DOHH2 (cell line): ENCODE data around the gene GGACT.

Source experiments
- H3F3A ChIP-seq: fragments of 200-600 bp; sonication (generic), shearing (Covaris generic); 2 replicates; pipeline ENCODE4 v1.6.0; 2016; ENCODE audit warnings: antibody characterized with exemption, mild to moderate bottlenecking; ENCODE audit not compliant: control insufficient read depth, insufficient read depth
- H3K27ac ChIP-seq: fragments of 200-600 bp; sonication (generic); 2 replicates; pipeline ENCODE4 v1.5.1; 2014; ENCODE audit warnings: low read depth, mild to moderate bottlenecking, low read length, moderate library complexity
- H3K27me3 ChIP-seq: fragments of 200-600 bp; sonication (generic); 2 replicates; pipeline ENCODE4 v1.6.1; 2014; ENCODE audit warnings: mild to moderate bottlenecking, low read length, mixed read lengths; ENCODE audit not compliant: control insufficient read depth
- H3K36me3 ChIP-seq: fragments of 200-600 bp; sonication (generic); 2 replicates; pipeline ENCODE4 v1.6.1; 2014; ENCODE audit warnings: mild to moderate bottlenecking, low read length, moderate library complexity, mixed read lengths; ENCODE audit not compliant: control insufficient read depth
- H3K4me1 ChIP-seq: fragments of 200-600 bp; sonication (generic); 2 replicates; pipeline ENCODE4 v1.6.1; 2014; ENCODE audit warnings: mild to moderate bottlenecking, low read length, mixed read lengths; ENCODE audit not compliant: control insufficient read depth
- H3K4me2 ChIP-seq: fragments of 200-600 bp; sonication (generic); 2 replicates; pipeline ENCODE4 v1.6.0; 2014; ENCODE audit warnings: mild to moderate bottlenecking, low read length, moderate library complexity
- H3K4me3 ChIP-seq: fragments of 200-600 bp; sonication (generic); 2 replicates; pipeline ENCODE4 v1.5.1; 2014; ENCODE audit warnings: mild to moderate bottlenecking, low read length, mixed read lengths
- H3K79me2 ChIP-seq: fragments of 200-600 bp; sonication (generic); 2 replicates; pipeline ENCODE4 v1.6.1; 2014; ENCODE audit warnings: mild to moderate bottlenecking, low read length, mixed read lengths; ENCODE audit not compliant: control insufficient read depth
- H3K9me2 ChIP-seq: fragments of 200-600 bp; sonication (generic); replicated peaks from 2 replicates; pipeline ENCODE4 v1.6.1; 2014; ENCODE audit warnings: mild to moderate bottlenecking, low read length, mixed read lengths; ENCODE audit not compliant: control insufficient read depth
- H3K9me3 ChIP-seq: fragments of 200-600 bp; sonication (generic); 2 replicates; pipeline ENCODE4 v1.6.1; 2014; ENCODE audit warnings: antibody characterized with exemption, low read length, mixed read lengths; ENCODE audit not compliant: control insufficient read depth, insufficient read depth
- H4K20me1 ChIP-seq: fragments of 200-600 bp; sonication (generic); 2 replicates; pipeline ENCODE4 v1.6.0; 2014; ENCODE audit warnings: low read depth, mild to moderate bottlenecking, antibody characterized with exemption, low read length, moderate library complexity; ENCODE audit not compliant: control insufficient read depth, insufficient read depth
- CTCF ChIP-seq: fragments of 200-600 bp; sonication (generic); IDR thresholded peaks from one replicate; pipeline ENCODE4 v1.5.1; 2014; ENCODE audit warnings: antibody characterized with exemption, mild to moderate bottlenecking, low read depth, low read length; ENCODE audit not compliant: poor library complexity, severe bottlenecking
- EZH2phosphoT487 ChIP-seq: fragments of 200-600 bp; sonication (generic); IDR thresholded peaks from 2 replicates; pipeline ENCODE4 v1.6.1; 2017; ENCODE audit warnings: borderline replicate concordance, mild to moderate bottlenecking, antibody characterized with exemption, low read length, moderate library complexity, mixed read lengths

GGACT gene

GRCh38 chr13:100483139-100483538 is 105.5 kb downstream of the GGACT start:
- no peak overlapping the region for H3K27ac ChIP-seq
- no peaks in the 10 kb centered on the region for H3K36me3 ChIP-seq
- H3K9me2 ChIP-seq: no peaks in the 10 kb centered on the region
- H3K4me3 ChIP-seq: no peak overlapping the region
- no peak overlapping the region for H3K4me2 ChIP-seq
- H3K9me3 ChIP-seq: no peaks in the 10 kb centered on the region
- H3F3A ChIP-seq: no peaks in the 10 kb centered on the region
- H3K79me2 ChIP-seq: no peaks in the 10 kb centered on the region
- H3K27me3 ChIP-seq: no peaks in the 10 kb centered on the region
- TF ChIP-seq EZH2phosphoT487 (no peak), CTCF (no peak)
- no peaks in the 10 kb centered on the region for H4K20me1 ChIP-seq
- H3K4me1 ChIP-seq: no peaks in the 10 kb centered on the region

- H3F3A ChIP-seq: no peaks in the 10 kb centered on the region
- H3K4me2 ChIP-seq: no peak overlapping the region
- no peak overlapping the region for H3K4me3 ChIP-seq
- no peaks in the 10 kb centered on the region for H3K36me3 ChIP-seq
- H3K27me3 ChIP-seq: no peaks in the 10 kb centered on the region
- no peaks in the 10 kb centered on the region for H3K9me3 ChIP-seq
- H3K79me2 ChIP-seq: no peaks in the 10 kb centered on the region
- no peak for TF ChIP-seq EZH2phosphoT487
- no peak for TF ChIP-seq CTCF
- no peaks in the 10 kb centered on the region for H3K4me1 ChIP-seq
- H3K9me2 ChIP-seq: no peaks in the 10 kb centered on the region
- no peak overlapping the region for H3K27ac ChIP-seq
- H4K20me1 ChIP-seq: no peaks in the 10 kb centered on the region
Measured at GRCh38 chr13:100480676-100481075, 107.9 kb downstream of the GGACT start.
